Heart right ventricle (tissue), 16 donors: ENCODE data around the gene CAVIN4. TPM values are rescaled to one million over a fixed set of nuclear protein-coding genes. Genes with fewer than 3 reads are reported as not detected.

Experiments used
- ATAC-seq, 8 donors: fragments of 200-7000 bp; cut with Tn5 transposase; one replicate each; pipeline ENCODE4 v1.9.1; 2020; ENCODE audit warnings: mild to moderate bottlenecking in 8 of 8, moderate library complexity in 8 of 8, moderate number of reproducible peaks in 1 of 8
- DNase-seq, 2 donors: peaks; one replicate each; pipeline ENCODE4 v3.0.0-alpha.2; 2020
- H3K27ac ChIP-seq, 10 donors: fragments of 200-600 bp; sonication (generic) in 2 of 10; one replicate each; pipeline versions ENCODE4 v1.5.0 to v1.8.0; 2020 to 2022; ENCODE audit warnings: mild to moderate bottlenecking in 3 of 10
- H3K27me3 ChIP-seq, 7 donors: fragments of 200-600 bp; one replicate each; pipeline ENCODE4 v1.8.0; 2021 to 2022; ENCODE audit warnings: mild to moderate bottlenecking in 2 of 7
- H3K36me3 ChIP-seq, 9 donors: fragments of 200-600 bp; sonication (generic) in 1 of 9; one replicate each; pipeline versions ENCODE4 v1.5.0 to v1.8.0; 2020 to 2022; ENCODE audit warnings: mild to moderate bottlenecking in 2 of 9
- H3K4me1 ChIP-seq, 9 donors: fragments of 200-600 bp; sonication (generic) in 1 of 9; one replicate each; pipeline versions ENCODE4 v1.5.0 to v1.8.0; 2020 to 2022; ENCODE audit warnings: mild to moderate bottlenecking in 4 of 9
- H3K4me3 ChIP-seq, 10 donors: fragments of 200-600 bp; sonication (generic) in 2 of 10; one replicate each; pipeline versions ENCODE4 v1.5.0 to v1.8.0; 2020 to 2022; ENCODE audit warnings: mild to moderate bottlenecking in 7 of 10, moderate library complexity in 2 of 10
- H3K9me3 ChIP-seq, 11 donors: fragments of 200-600 bp in 10 of 11; sonication (generic) in 2 of 11; one replicate each; pipeline versions ENCODE4 v1.5.0 to v1.8.0; 2013 to 2022; ENCODE audit warnings: mild to moderate bottlenecking in 2 of 11, control low read depth in 1 of 11, moderate library complexity in 1 of 11
- CTCF ChIP-seq, 9 donors: fragments of 200-600 bp; sonication (generic) in 2 of 9; IDR thresholded peaks; one replicate each; pipeline versions ENCODE4 v1.5.0 to v1.8.0; 2021 to 2022; ENCODE audit warnings: antibody characterized with exemption in 9 of 9, mild to moderate bottlenecking in 5 of 9, moderate library complexity in 1 of 9
- WGBS, 2 donors: extraction: QIAGEN DNeasy Blood & Tissue Kit; methylation state at CpG; one replicate each; pipeline ENCODE4 v1.1.7; 2013; ENCODE audit warnings: inconsistent platforms in 1 of 2; 5-methylcytosine and 5-hydroxymethylcytosine counted together
- intact Hi-C, 10 donors: fragments of 100-400 bp; cut with DNase I; formaldehyde crosslinking; loops; one replicate each; pipeline versions ENCODE4 v1.11.1 to v1.14.2; 2022
- polyA plus RNA-seq, 2 donors: library from polyadenylated mRNA; stranded (reverse); fragments of 200-250 nt; gene quantifications; one replicate each; pipeline ENCODE4 v1.2.3, GENCODE V29; 2013
- total RNA-seq, 10 donors: library from RNA; stranded (reverse); fragmentation: NEBNext Ultra II Directional in 3 of 10; extraction: Animal tissue kit (Norgen Biotek cat#: 25700) in 3 of 10; gene quantifications; one replicate each; pipeline versions ENCODE4 v1.2.1 to v1.2.4, GENCODE V29; 2021 to 2023
- donor health status: Arrhythmogenic right ventricular cardiomyopathy.
- donor health status: ischemic (EF 13 %, LVEDD 7.1; RV severe dilation, severe dysfunction).
- donor health status: healthy with polysubstance abuse.
- donor health status: DM: no; HTN: yes; CAD: no.
- donor health status: DM: no; HTN: no; CAD: no.
- donor health status: ischemic (EF 25% LVEDD 6.9; RV normal size, moderate dysfunction).
- donor health status: ischemic (EF 25% LVEDD 5.7; RV mildly dilated, moderate dysfunction).
- donor health status: healthy.
- donor health status: DM: yes; HTN: yes; CAD: no.
- donor health status: Ischemic cardiomyopathy.
- donor health status: ischemic (EF 35%, LVEDD 5.7; RV mildly dilated, moderate dysfunction).
- donor health status: nonischemic (EF 11% LVEDD 7.7; RV severe dilation, severe dysfunction).
- donor health status: DM: yes; HTN: yes; CAD: no.
- donor health status: PGD.
- donor health status: ischemic (EF 29% LVEDD 5.4; RV normal size, mild dysfunction).
- donor health status: nonischemic (EF 23%, LVEDD 6.1; RV moderate dilation, normal function).

Gene CAVIN4
- total and polyA plus RNA-seq, 12 donors, result 13.0 to 132 (median 66.4) TPM

GRCh38 chr9:100567856-100568255 is 10.0 kb upstream of the CAVIN4 start:
- 67 to 79% methylated on average over 3 of the region's 3 CpGs for WGBS, 2 donors
- ATAC-seq (no peak), DNase-seq (no peak)
- H3K27me3 ChIP-seq, result no peaks in the 10 kb centered on the region
- no peak overlapping the region for H3K4me3 ChIP-seq
- no peak overlapping the region for H3K27ac ChIP-seq
- TF ChIP-seq CTCF (IDR thresholded peaks at IDR 0.05), result no peak
- no peaks in the 10 kb centered on the region for H3K4me1 ChIP-seq
- H3K36me3 ChIP-seq, result no peaks in the 10 kb centered on the region
- peaks cover 0 to 5% (median 0%) of the 10 kb centered on the region in 11 donors for H3K9me3 ChIP-seq
- intact Hi-C loops, result loop anchor here in 3 of 10 donors (10.0 kb wide), 1 partner anchor 53 kb away; no protein-coding TSS in a partner anchor

GRCh38 chr9:100573655-100574260 is 4.1 kb upstream of the CAVIN4 start:
- ATAC-seq (no peak), DNase-seq (no peak)
- Histone ChIP-seq H3K36me3 (no peaks in the 10 kb centered on the region), H3K27ac (no peak overlapping the region), H3K4me3 (no peak overlapping the region), H3K27me3 (no peaks in the 10 kb centered on the region), H3K4me1 (no peaks in the 10 kb centered on the region), H3K9me3 (peaks cover 0 to 5% (median 0%) of the 10 kb centered on the region in 11 donors)
- no peak for TF ChIP-seq CTCF (IDR thresholded peaks at IDR 0.05)
- WGBS, 2 donors, result 90 to 91% methylated on average over 3 of the region's 3 CpGs
- intact Hi-C loops, result no loop called here

GRCh38 chr9:100575006-100575405 is 2.9 kb upstream of the CAVIN4 start:
- H3K4me3 ChIP-seq, result no peak overlapping the region
- peaks cover 0 to 2% (median 0%) of the 10 kb centered on the region in 11 donors for H3K9me3 ChIP-seq
- ATAC-seq, result no peak
- intact Hi-C loops, result no loop called here
- H3K27me3 ChIP-seq, result no peaks in the 10 kb centered on the region
- no peak for TF ChIP-seq CTCF (IDR thresholded peaks at IDR 0.05)
- no peaks in the 10 kb centered on the region for H3K36me3 ChIP-seq
- no peak for DNase-seq
- WGBS, 2 donors, result 85 to 88% methylated on average over 4 of the region's 4 CpGs
- H3K4me1 ChIP-seq, result no peaks in the 10 kb centered on the region
- H3K27ac ChIP-seq, result no peak overlapping the region

GRCh38 chr9:100575765-100576386 is 2.0 kb upstream of the CAVIN4 start:
- ATAC-seq (no peak), DNase-seq (no peak)
- TF ChIP-seq CTCF (IDR thresholded peaks at IDR 0.05), result no peak
- no peak overlapping the region for H3K27ac ChIP-seq
- WGBS, 2 donors, result 62 to 71% methylated on average over 2 of the region's 2 CpGs
- H3K27me3 ChIP-seq, result no peaks in the 10 kb centered on the region
- H3K4me1 ChIP-seq, result no peaks in the 10 kb centered on the region
- no peaks in the 10 kb centered on the region for H3K36me3 ChIP-seq
- intact Hi-C loops, result no loop called here
- H3K9me3 ChIP-seq, result no peaks in the 10 kb centered on the region
- H3K4me3 ChIP-seq, result no peak overlapping the region
